HL-60 (cell line): ENCODE results near the gene FAM83G.

ENCODE experiments used
- GABPA ChIP-seq: IDR thresholded peaks from 2 replicates; pipeline ENCODE4 v1.6.1; 2012; ENCODE audit warnings: low read depth
- POLR2AphosphoS5 ChIP-seq: IDR thresholded peaks from 2 replicates; pipeline ENCODE4 v1.6.1; 2012; ENCODE audit warnings: low read depth
- SPI1 ChIP-seq: IDR thresholded peaks from 2 replicates; pipeline ENCODE4 v1.6.1; 2012; ENCODE audit warnings: low read depth, mild to moderate bottlenecking, borderline replicate concordance
- TF ChIP-seq, protein P1 (sequence below): IDR thresholded peaks from one replicate; pipeline ENCODE4 v1.5.1; 2011; ENCODE audit warnings: low read length, control low read depth, inconsistent platforms; ENCODE audit not compliant: insufficient read depth
- TF ChIP-seq, protein P2 (sequence below): IDR thresholded peaks from 2 replicates; pipeline ENCODE4 v1.6.1; 2012; ENCODE audit warnings: low read depth; ENCODE audit not compliant: insufficient replicate concordance

DNA sequence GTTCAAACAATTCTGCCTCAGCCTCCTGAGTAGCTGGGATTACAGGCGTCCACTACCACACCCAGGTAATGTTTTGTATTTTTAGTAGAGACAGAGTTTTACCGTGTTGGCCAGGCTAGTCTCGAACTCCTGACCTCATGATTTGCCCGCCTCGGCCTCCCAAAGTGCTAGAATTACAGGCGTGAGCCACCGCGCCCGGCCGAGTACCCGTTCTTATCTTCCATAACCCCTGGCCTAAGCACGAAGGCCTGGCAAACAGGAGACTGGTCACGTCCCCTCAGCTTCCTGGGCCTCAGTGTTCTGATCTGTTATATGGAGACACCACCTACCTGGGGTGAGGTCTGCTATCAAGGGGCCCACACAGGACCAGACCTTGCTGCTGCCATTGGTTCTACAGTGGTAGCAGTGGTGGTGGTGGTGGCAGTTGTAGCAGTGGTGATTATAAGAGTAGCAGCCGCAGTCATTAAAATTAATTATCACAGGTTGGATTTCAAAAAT lies 51.3 kb downstream of the FAM83G start:
- TF ChIP-seq, protein P1, sequence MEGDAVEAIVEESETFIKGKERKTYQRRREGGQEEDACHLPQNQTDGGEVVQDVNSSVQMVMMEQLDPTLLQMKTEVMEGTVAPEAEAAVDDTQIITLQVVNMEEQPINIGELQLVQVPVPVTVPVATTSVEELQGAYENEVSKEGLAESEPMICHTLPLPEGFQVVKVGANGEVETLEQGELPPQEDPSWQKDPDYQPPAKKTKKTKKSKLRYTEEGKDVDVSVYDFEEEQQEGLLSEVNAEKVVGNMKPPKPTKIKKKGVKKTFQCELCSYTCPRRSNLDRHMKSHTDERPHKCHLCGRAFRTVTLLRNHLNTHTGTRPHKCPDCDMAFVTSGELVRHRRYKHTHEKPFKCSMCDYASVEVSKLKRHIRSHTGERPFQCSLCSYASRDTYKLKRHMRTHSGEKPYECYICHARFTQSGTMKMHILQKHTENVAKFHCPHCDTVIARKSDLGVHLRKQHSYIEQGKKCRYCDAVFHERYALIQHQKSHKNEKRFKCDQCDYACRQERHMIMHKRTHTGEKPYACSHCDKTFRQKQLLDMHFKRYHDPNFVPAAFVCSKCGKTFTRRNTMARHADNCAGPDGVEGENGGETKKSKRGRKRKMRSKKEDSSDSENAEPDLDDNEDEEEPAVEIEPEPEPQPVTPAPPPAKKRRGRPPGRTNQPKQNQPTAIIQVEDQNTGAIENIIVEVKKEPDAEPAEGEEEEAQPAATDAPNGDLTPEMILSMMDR: no peak
- TF ChIP-seq SPI1 (no peak), POLR2AphosphoS5 (no peak), GABPA (no peak)
- TF ChIP-seq, protein P2, sequence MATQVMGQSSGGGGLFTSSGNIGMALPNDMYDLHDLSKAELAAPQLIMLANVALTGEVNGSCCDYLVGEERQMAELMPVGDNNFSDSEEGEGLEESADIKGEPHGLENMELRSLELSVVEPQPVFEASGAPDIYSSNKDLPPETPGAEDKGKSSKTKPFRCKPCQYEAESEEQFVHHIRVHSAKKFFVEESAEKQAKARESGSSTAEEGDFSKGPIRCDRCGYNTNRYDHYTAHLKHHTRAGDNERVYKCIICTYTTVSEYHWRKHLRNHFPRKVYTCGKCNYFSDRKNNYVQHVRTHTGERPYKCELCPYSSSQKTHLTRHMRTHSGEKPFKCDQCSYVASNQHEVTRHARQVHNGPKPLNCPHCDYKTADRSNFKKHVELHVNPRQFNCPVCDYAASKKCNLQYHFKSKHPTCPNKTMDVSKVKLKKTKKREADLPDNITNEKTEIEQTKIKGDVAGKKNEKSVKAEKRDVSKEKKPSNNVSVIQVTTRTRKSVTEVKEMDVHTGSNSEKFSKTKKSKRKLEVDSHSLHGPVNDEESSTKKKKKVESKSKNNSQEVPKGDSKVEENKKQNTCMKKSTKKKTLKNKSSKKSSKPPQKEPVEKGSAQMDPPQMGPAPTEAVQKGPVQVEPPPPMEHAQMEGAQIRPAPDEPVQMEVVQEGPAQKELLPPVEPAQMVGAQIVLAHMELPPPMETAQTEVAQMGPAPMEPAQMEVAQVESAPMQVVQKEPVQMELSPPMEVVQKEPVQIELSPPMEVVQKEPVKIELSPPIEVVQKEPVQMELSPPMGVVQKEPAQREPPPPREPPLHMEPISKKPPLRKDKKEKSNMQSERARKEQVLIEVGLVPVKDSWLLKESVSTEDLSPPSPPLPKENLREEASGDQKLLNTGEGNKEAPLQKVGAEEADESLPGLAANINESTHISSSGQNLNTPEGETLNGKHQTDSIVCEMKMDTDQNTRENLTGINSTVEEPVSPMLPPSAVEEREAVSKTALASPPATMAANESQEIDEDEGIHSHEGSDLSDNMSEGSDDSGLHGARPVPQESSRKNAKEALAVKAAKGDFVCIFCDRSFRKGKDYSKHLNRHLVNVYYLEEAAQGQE: no peak
